Right atrium auricular region (tissue), 2 donors: Measurements from ENCODE around the gene MFN1. TPM values are rescaled to one million over a fixed set of nuclear protein-coding genes. Genes with fewer than 3 reads are reported as not detected.

ENCODE experiments used
- DNase-seq: peaks from one replicate; pipeline ENCODE4 v3.0.0-alpha.2; 2019; ENCODE audit warnings: low spot score
- H3K27ac ChIP-seq, 2 donors: fragments of 200-600 bp; sonication (generic); 1 replicate in 1 of 2; 2 replicates in 1 of 2; pipeline ENCODE4 v1.5.1; 2016 to 2019
- H3K27me3 ChIP-seq, 2 donors: fragments of 200-600 bp; sonication (generic); one replicate each; pipeline versions ENCODE4 v1.5.1 to v1.6.0; 2017 to 2019
- H3K36me3 ChIP-seq: fragments of 200-600 bp; sonication (generic); one replicate; pipeline ENCODE4 v1.5.1; 2016
- H3K4me1 ChIP-seq, 2 donors: fragments of 200-600 bp; sonication (generic); one replicate each; pipeline versions ENCODE4 v1.5.1 to v1.6.0; 2017 to 2019
- H3K4me3 ChIP-seq, 2 donors: fragments of 200-600 bp; sonication (generic); 1 replicate in 1 of 2; 2 replicates in 1 of 2; pipeline ENCODE4 v1.5.1; 2017 to 2019; ENCODE audit warnings: mild to moderate bottlenecking in 1 of 2, moderate library complexity in 1 of 2
- H3K9me3 ChIP-seq, 2 donors: fragments of 200-600 bp; sonication (generic); one replicate each; pipeline ENCODE4 v1.5.1; 2019
- total RNA-seq, 2 donors: library from RNA; depleted of rRNA; stranded (reverse); fragments of >200 nt; gene quantifications; one replicate each; pipeline ENCODE4 v1.1.0, GENCODE V29; 2016
- TF ChIP-seq, protein P1 (sequence below), 2 donors: fragments of 200-600 bp; sonication (generic); IDR thresholded peaks; one replicate each; pipeline ENCODE4 v1.5.1; 2019; ENCODE audit warnings: antibody characterized with exemption in 2 of 2

Gene MFN1
- total RNA-seq, 2 donors from 2014 or later = 30.5 to 68.0 TPM

DNA sequence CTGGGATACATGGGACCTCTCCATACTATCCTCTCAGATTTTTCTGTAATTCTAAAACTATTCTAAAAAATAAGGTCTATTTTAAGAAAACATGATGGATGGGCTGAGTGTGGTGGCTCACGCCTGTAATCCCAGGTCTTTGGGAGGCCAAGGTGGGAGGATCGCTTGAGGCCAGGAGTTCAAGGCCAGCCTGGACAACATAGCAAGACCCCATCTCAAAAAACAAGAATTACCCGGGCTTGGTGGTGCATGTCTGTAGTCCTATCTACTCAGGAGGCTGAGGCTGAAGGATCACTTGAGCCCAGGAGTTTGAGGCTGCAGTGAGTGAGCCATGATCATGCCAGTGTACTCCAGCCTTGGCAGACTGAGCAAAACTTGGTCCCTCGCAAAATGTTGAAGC is 15.3 kb upstream of the MFN1 start:
- H3K36me3 ChIP-seq = peaks cover 64% of the 10 kb centered on the region
- H3K4me1 ChIP-seq = peaks cover 0 to 13% of the 10 kb centered on the region in 2 donors
- no peak overlapping the region for H3K4me3 ChIP-seq
- TF ChIP-seq, protein P1, sequence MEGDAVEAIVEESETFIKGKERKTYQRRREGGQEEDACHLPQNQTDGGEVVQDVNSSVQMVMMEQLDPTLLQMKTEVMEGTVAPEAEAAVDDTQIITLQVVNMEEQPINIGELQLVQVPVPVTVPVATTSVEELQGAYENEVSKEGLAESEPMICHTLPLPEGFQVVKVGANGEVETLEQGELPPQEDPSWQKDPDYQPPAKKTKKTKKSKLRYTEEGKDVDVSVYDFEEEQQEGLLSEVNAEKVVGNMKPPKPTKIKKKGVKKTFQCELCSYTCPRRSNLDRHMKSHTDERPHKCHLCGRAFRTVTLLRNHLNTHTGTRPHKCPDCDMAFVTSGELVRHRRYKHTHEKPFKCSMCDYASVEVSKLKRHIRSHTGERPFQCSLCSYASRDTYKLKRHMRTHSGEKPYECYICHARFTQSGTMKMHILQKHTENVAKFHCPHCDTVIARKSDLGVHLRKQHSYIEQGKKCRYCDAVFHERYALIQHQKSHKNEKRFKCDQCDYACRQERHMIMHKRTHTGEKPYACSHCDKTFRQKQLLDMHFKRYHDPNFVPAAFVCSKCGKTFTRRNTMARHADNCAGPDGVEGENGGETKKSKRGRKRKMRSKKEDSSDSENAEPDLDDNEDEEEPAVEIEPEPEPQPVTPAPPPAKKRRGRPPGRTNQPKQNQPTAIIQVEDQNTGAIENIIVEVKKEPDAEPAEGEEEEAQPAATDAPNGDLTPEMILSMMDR (IDR thresholded peaks at IDR 0.05) = no peak
- no peak overlapping the region for H3K27ac ChIP-seq
- H3K27me3 ChIP-seq = no peaks in the 10 kb centered on the region
- H3K9me3 ChIP-seq = no peaks in the 10 kb centered on the region
- DNase-seq = no peak

DNA sequence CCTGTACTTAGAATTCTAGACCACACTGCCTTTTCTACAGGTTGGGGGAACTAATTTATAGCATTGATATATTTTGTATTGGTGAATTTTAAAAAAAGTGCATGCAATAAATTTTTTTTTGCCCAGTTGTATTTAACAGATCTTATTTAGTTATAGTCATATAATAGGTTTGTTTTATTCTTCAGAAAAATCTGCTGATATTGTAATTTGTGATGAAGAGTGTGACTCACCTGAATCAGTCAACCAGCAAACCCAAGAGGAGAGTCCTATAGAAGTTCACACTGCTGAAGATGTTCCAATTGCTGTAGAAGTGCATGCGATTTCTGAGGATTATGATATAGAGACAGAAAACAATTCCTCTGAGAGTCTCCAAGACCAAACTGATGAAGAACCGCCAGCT is 14.4 kb upstream of the MFN1 start:
- no peak overlapping the region for H3K27ac ChIP-seq
- peaks cover 0 to 13% of the 10 kb centered on the region in 2 donors for H3K4me1 ChIP-seq
- no peaks in the 10 kb centered on the region for H3K27me3 ChIP-seq
- no peak for DNase-seq
- TF ChIP-seq, protein P1 (IDR thresholded peaks at IDR 0.05) = no peak
- H3K4me3 ChIP-seq = no peak overlapping the region
- peaks cover 67% of the 10 kb centered on the region for H3K36me3 ChIP-seq
- no peaks in the 10 kb centered on the region for H3K9me3 ChIP-seq

DNA sequence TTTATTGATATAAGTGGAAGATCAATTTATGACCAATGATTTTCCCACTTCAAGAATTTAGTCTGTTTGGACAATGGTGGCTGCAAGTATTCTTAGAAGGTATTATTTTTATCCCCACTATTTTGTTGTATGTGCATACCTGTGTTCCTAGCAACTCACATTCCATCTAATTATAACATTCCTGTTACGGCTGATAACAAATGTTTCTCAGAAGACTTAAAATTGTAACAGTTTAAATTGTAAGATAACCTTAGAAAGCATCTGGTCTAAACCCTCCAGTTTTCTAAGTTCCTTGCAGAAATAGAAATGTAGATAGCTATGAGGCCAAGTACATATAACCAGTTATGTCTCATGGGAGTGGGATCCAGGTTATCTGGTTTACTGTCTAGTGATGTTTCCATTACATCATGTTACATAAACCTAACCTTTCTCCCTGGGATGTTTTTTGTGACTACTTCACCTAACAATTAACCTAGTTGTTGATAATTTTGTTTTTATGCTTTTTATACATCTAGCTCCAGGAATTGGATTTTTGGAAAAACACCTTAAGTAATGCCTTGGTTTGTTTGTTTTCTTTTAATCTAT is 11.1 kb upstream of the MFN1 start:
- no peak overlapping the region for H3K4me3 ChIP-seq
- TF ChIP-seq, protein P1 (IDR thresholded peaks at IDR 0.05) = no peak
- no peaks in the 10 kb centered on the region for H3K9me3 ChIP-seq
- peaks cover 35% of the 10 kb centered on the region for H3K36me3 ChIP-seq
- H3K27ac ChIP-seq = peak overlapping the region in 1 of 2 donors; percentile 75
- no peaks in the 10 kb centered on the region for H3K27me3 ChIP-seq
- H3K4me1 ChIP-seq = peaks cover 0 to 13% of the 10 kb centered on the region in 2 donors
- no peak for DNase-seq

DNA sequence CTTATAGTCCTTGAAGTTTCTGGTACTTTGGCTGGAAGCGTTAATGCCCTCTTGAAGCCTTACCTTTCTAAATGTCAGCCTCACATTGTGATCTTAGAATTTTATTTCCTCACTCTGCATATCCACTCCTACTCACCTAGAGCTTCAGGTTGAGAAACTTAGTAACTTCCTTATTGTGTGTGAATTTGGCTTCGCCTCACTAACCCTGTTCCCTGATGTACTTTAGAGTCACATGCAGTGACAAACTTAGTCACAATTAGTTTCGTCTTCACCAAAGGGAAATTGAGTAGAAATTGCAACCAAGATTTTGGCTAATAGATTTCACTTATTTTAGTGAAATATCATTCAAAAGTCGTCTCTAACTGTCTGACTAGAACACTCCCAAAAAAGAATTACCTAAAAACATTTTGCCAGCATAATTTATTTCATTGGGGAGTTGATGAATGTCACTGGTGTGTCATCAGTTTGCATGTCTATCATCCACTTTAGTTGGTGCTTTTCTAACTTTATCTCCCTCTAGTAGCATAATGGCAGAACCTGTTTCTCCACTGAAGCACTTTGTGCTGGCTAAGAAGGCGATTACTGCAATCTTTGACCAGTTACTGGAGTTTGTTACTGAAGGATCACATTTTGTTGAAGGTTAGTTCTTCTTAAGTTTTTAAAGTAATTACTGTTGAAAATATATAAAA is 960 bp downstream of the MFN1 start:
- DNase-seq = no peak
- Histone ChIP-seq H3K36me3 (peaks cover 24% of the 10 kb centered on the region), H3K27ac (peak overlapping the region; percentile 87 to 93), H3K4me1 (peaks cover 0 to 15% of the 10 kb centered on the region in 2 donors), H3K27me3 (no peaks in the 10 kb centered on the region), H3K4me3 (peak overlapping the region; percentile 84 to 89), H3K9me3 (no peaks in the 10 kb centered on the region)
- TF ChIP-seq, protein P1 (IDR thresholded peaks at IDR 0.05) = no peak

DNA sequence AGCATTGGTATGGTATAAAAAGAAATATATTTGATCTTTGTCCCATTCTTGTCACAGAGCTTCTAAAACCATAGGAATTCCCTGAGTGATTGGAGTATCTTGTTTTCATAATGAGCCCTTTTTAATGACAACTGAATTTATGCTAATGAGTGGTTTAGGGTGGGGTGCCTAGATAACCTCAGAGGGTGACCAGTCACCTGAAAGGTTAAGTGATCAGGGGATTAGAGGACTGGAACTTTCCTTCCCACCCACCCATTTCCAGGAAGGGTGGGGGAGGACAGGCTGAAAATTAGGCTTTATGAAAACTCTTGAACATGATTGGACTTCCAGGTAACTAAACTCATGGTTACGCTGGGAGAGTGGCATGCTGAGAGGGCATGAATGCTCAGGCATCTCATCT is 8.5 kb downstream of the MFN1 start:
- H3K4me3 ChIP-seq = no peak overlapping the region
- H3K27ac ChIP-seq = peak overlapping the region in 1 of 2 donors; percentile 35
- peaks cover 76% of the 10 kb centered on the region for H3K36me3 ChIP-seq
- DNase-seq = no peak
- peaks cover 0 to 10% of the 10 kb centered on the region in 2 donors for H3K4me1 ChIP-seq
- no peaks in the 10 kb centered on the region for H3K9me3 ChIP-seq
- TF ChIP-seq, protein P1 (IDR thresholded peaks at IDR 0.05) = no peak
- H3K27me3 ChIP-seq = no peaks in the 10 kb centered on the region
